Measurements from ENCODE around the gene JAZF1. TPM values are rescaled to one million over a fixed set of nuclear protein-coding genes. Genes with fewer than 3 reads are reported as not detected.

The JAZF1 gene
- total and polyA plus RNA-seq, 9 of the 15 experiments (the other 6 are each of a cell fraction or from before 2014, with no cell fraction given), result 0.04 to 0.64 (median 0.11) TPM; not detected in 3

- TF ChIP-seq BRD4 (IDR thresholded peaks at IDR 0.05), result no peak
- peak; percentile 86 for TF ChIP-seq CEBPB (tag; IDR thresholded peaks at IDR 0.05)
- TF ChIP-seq TFE3 (CRISPR knock-in tag; IDR thresholded peaks at IDR 0.05), result no peak
- TF ChIP-seq CEBPG (CRISPR knock-in tag; IDR thresholded peaks at IDR 0.05), result peak; percentile 71
- TF ChIP-seq CEBPG (tag; conservative IDR thresholded peaks at IDR 0.05 in 1 of 2, IDR thresholded peaks at IDR 0.05 in 1 of 2), result peak; percentile 89 to 92
- no peak for TF ChIP-seq ZNF217 (CRISPR knock-in tag; IDR thresholded peaks at IDR 0.05)
- TF ChIP-seq ZNF551 (CRISPR knock-in tag; IDR thresholded peaks at IDR 0.05), result no peak
- TF ChIP-seq MITF (IDR thresholded peaks at IDR 0.05), result no peak
- no peak for TF ChIP-seq TRIM25 (IDR thresholded peaks at IDR 0.05; ENCODE audit: borderline replicate concordance)
- TF ChIP-seq ZNF717 (CRISPR knock-in tag; IDR thresholded peaks at IDR 0.05), result no peak
- no peak for TF ChIP-seq ZNF274 (IDR thresholded peaks at IDR 0.05; ENCODE audit: borderline replicate concordance, low read depth, low read length)
- TF ChIP-seq NR2C1 (IDR thresholded peaks at IDR 0.05), result no peak
- no peak; the same call in 1 of the 2 replicates for TF ChIP-seq NR2C1 (tag; IDR thresholded peaks at IDR 0.05)
- TF ChIP-seq ZNF695 (CRISPR knock-in tag; IDR thresholded peaks at IDR 0.05), result no peak
- no peak for TF ChIP-seq SRF (CRISPR knock-in tag; IDR thresholded peaks at IDR 0.05)
- TF ChIP-seq, protein P1, sequence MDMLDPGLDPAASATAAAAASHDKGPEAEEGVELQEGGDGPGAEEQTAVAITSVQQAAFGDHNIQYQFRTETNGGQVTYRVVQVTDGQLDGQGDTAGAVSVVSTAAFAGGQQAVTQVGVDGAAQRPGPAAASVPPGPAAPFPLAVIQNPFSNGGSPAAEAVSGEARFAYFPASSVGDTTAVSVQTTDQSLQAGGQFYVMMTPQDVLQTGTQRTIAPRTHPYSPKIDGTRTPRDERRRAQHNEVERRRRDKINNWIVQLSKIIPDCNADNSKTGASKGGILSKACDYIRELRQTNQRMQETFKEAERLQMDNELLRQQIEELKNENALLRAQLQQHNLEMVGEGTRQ (CRISPR knock-in tag; IDR thresholded peaks at IDR 0.05), result no peak
- no peak for TF ChIP-seq EGR1 (conservative IDR thresholded peaks at IDR 0.05)
- no peak for TF ChIP-seq NFYB (IDR thresholded peaks at IDR 0.05; ENCODE audit: extremely low read depth, insufficient read length)
- TF ChIP-seq PHF21A (IDR thresholded peaks at IDR 0.05; ENCODE audit: borderline replicate concordance, low read depth), result no peak
Observed at GRCh38 chr7:28126410-28127041, 54.1 kb downstream of the JAZF1 start (continued).

Data from K562 (cell line).